Gastroesophageal sphincter (tissue), 4 donors: ENCODE measurements around the gene DMD. TPM values are rescaled to one million over a fixed set of nuclear protein-coding genes. Genes with fewer than 3 reads are reported as not detected.

Source experiments
- ATAC-seq: fragments of 150-250 bp; one replicate; pipeline ENCODE4 v1.9.1; 2016; ENCODE audit warnings: mild to moderate bottlenecking, moderate library complexity
- H3K27ac ChIP-seq, 4 donors: fragments of 200-600 bp; sonication (generic) in 3 of 4; 1 replicate in 3 of 4; 2 replicates in 1 of 4; pipeline ENCODE4 v1.5.1; 2016 to 2019
- H3K27me3 ChIP-seq: fragments of 200-600 bp; sonication (generic); one replicate; pipeline ENCODE4 v1.5.1; 2019
- H3K36me3 ChIP-seq, 2 donors: fragments of 200-600 bp; sonication (generic); one replicate each; pipeline ENCODE4 v1.5.1; 2019; ENCODE audit warnings: control low read depth in 1 of 2
- H3K4me1 ChIP-seq, 3 donors: fragments of 200-600 bp; sonication (generic); 1 replicate in 2 of 3; 2 replicates in 1 of 3; pipeline ENCODE4 v1.5.1; 2016 to 2019; ENCODE audit warnings: control low read depth in 2 of 3
- H3K4me3 ChIP-seq, 2 donors: fragments of 200-600 bp; sonication (generic); one replicate each; pipeline ENCODE4 v1.5.1; 2019; ENCODE audit warnings: mild to moderate bottlenecking in 1 of 2, moderate library complexity in 1 of 2
- H3K9me3 ChIP-seq, 3 donors: fragments of 200-600 bp; sonication (generic); one replicate each; pipeline ENCODE4 v1.5.1; 2017 to 2019; ENCODE audit warnings: control low read depth in 2 of 3
- CTCF ChIP-seq, 4 experiments: fragments of 200-600 bp in 2 of 4; fragments of 450-650 bp in 2 of 4; sonication (generic) in 1 of 4; IDR thresholded peaks; one replicate each; pipeline ENCODE4 v1.5.1; 2017 to 2019; ENCODE audit warnings: antibody characterized with exemption in 4 of 4, mild to moderate bottlenecking in 2 of 4, moderate library complexity in 2 of 4
- EP300 ChIP-seq: sonication (generic); formaldehyde crosslinking; IDR thresholded peaks from one replicate; pipeline ENCODE4 v1.6.1; 2017; ENCODE audit warnings: antibody characterized with exemption, mild to moderate bottlenecking
- POLR2A ChIP-seq, 2 donors: fragments of 450-650 bp; IDR thresholded peaks; one replicate each; pipeline ENCODE4 v1.6.1; 2017; ENCODE audit warnings: antibody characterized with exemption in 2 of 2, mild to moderate bottlenecking in 2 of 2, moderate library complexity in 1 of 2
- POLR2AphosphoS5 ChIP-seq: sonication (generic); formaldehyde crosslinking; IDR thresholded peaks from one replicate; pipeline ENCODE4 v1.6.1; 2017; ENCODE audit warnings: antibody characterized with exemption
- WGBS, 2 donors: methylation state at CpG; one replicate each; pipeline ENCODE4 v1.1.5; 2018; ENCODE audit warnings: low coverage in 1 of 2; 5-methylcytosine and 5-hydroxymethylcytosine counted together
- total RNA-seq, 4 donors: library from RNA; depleted of rRNA; stranded (reverse); fragments of >200 nt; gene quantifications; one replicate each; pipeline ENCODE4 v1.1.0, GENCODE V29; 2016

Gene DMD
- total RNA-seq, 4 donors from 2014 or later = 111 to 225 (median 183) TPM

DNA sequence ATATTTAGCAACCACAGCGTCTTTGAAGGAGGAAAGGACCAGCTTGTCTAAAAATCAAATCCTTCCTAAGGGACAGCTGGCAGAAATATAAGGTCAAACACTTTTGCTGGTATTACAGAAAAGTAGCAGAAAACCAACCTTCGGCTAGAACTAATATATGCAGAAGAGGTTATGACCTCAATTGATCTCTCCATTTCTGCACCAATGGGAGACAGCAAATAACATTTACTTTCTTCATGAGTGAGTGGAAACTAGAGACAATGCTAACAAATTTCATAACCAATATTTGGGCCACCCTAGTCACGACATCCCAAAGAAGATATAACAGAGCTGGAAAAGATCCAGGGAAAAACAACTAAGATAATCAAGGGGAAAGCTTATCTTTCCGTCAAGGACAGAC, 1892.5 kb downstream of the DMD start:
- TF ChIP-seq EP300 = no peak
- no peak for ATAC-seq
- no peaks in the 10 kb centered on the region for H3K9me3 ChIP-seq
- no peaks in the 10 kb centered on the region for H3K4me1 ChIP-seq
- no peaks in the 10 kb centered on the region for H3K27me3 ChIP-seq
- H3K27ac ChIP-seq = peak overlapping the region in 1 of 4 donors; percentile 37
- H3K4me3 ChIP-seq = no peak overlapping the region
- WGBS, 2 donors = 41 to 74% methylated on average over 2 to 3 of the region's 4 CpGs
- no peaks in the 10 kb centered on the region for H3K36me3 ChIP-seq

- no peaks in the 10 kb centered on the region for H3K9me3 ChIP-seq
- H3K4me3 ChIP-seq = no peak overlapping the region
- WGBS, 2 donors = 73 to 80% methylated on average over 1 to 2 of the region's 2 CpGs
- no peak for ATAC-seq
- TF ChIP-seq POLR2A (IDR thresholded peaks at IDR 0.05) (no peak), POLR2AphosphoS5 (no peak), EP300 (no peak), CTCF (IDR thresholded peaks at IDR 0.05) (no peak)
- H3K27me3 ChIP-seq = no peaks in the 10 kb centered on the region
- no peak overlapping the region for H3K27ac ChIP-seq
- no peaks in the 10 kb centered on the region for H3K4me1 ChIP-seq
- H3K36me3 ChIP-seq = no peaks in the 10 kb centered on the region
These were observed 1894.9 kb downstream of the DMD start for GRCh38 chrX:31316340-31316991.

GRCh38 chrX:31314921-31315320, 1896.4 kb downstream of the DMD start:
- H3K27ac ChIP-seq = peak overlapping the region in 3 of 4 donors; percentile 7 to 43 (median 32)
- no peaks in the 10 kb centered on the region for H3K9me3 ChIP-seq
- H3K36me3 ChIP-seq = no peaks in the 10 kb centered on the region
- no peak for ATAC-seq
- TF ChIP-seq POLR2A (IDR thresholded peaks at IDR 0.05) = no peak
- no peak for TF ChIP-seq POLR2AphosphoS5
- no peak for TF ChIP-seq EP300
- no peak for TF ChIP-seq CTCF (IDR thresholded peaks at IDR 0.05)
- no peaks in the 10 kb centered on the region for H3K27me3 ChIP-seq
- WGBS, 2 donors = 10 to 26% methylated on average over 3 of the region's 3 CpGs
- H3K4me1 ChIP-seq = no peaks in the 10 kb centered on the region
- H3K4me3 ChIP-seq = no peak overlapping the region

DNA sequence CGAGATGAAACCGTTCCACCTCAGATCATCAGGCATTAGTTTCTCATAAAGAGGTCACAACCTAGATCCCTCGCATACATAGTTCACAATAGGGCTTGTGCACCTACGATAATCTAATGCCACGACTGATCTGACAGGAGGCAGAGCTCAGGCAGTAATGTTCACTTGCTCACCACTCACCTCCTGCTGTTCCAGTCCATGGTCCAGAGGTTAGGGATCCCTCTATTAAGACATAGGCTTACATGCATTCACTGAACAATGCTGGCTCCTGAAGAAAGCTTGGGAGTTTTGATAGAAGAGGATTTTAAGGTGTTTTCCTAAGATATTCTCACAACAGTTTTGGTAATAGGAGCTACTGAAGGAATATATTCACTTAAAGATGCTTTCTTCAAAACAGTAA, 1903.4 kb downstream of the DMD start:
- H3K27ac ChIP-seq = no peak overlapping the region
- no peak overlapping the region for H3K4me3 ChIP-seq
- ATAC-seq = no peak
- 78 to 83% methylated on average over 2 to 4 of the region's 5 CpGs for WGBS, 2 donors
- no peaks in the 10 kb centered on the region for H3K27me3 ChIP-seq
- TF ChIP-seq POLR2AphosphoS5 (no peak), EP300 (no peak), POLR2A (IDR thresholded peaks at IDR 0.05) (no peak), CTCF (IDR thresholded peaks at IDR 0.05) (no peak)
- H3K4me1 ChIP-seq = no peaks in the 10 kb centered on the region
- H3K9me3 ChIP-seq = no peaks in the 10 kb centered on the region
- no peaks in the 10 kb centered on the region for H3K36me3 ChIP-seq

DNA sequence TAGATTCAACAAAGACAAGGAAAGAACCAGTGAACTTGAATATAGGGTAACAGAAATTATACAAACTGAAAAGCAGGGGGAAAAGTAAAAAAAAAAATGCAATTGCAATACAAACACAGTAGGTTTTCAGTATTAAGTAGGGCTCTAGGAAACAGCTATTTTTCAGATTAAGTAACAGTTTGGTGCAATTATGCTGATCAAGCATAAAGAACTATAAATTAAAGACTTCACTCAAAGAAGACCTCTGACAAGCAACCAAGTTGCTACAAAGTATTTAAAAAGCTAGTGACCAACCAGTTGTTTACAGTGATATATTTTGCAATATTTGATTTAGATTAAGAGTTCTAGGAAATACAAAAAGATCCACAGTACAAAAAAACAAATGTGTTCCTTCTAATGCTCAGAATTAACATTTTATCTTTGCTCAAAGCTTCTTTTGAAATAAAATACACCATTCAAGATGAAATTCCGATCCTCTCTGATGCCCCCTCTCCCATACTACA, 1908.7 kb downstream of the DMD start:
- TF ChIP-seq CTCF (IDR thresholded peaks at IDR 0.05) (no peak), POLR2AphosphoS5 (no peak), EP300 (no peak), POLR2A (IDR thresholded peaks at IDR 0.05) (no peak)
- no peaks in the 10 kb centered on the region for H3K4me1 ChIP-seq
- WGBS, 2 donors = 57 to 100% methylated on average over 1 of the region's 1 CpG
- no peaks in the 10 kb centered on the region for H3K36me3 ChIP-seq
- ATAC-seq = no peak
- H3K27ac ChIP-seq = no peak overlapping the region
- H3K4me3 ChIP-seq = no peak overlapping the region
- no peaks in the 10 kb centered on the region for H3K27me3 ChIP-seq
- no peaks in the 10 kb centered on the region for H3K9me3 ChIP-seq
